Right renal pelvis (tissue), 4 donors: ENCODE results near the gene KCND3. TPM values are rescaled to one million over a fixed set of nuclear protein-coding genes. Genes with fewer than 3 reads are reported as not detected.

Experiments
- DNase-seq, 4 donors: peaks; one replicate each; pipeline ENCODE4 v3.0.0-alpha.2; 2013; ENCODE audit warnings: low read depth in 4 of 4, low spot score in 3 of 4, missing footprints in 1 of 4
- polyA plus RNA-seq, 4 donors: library from polyadenylated mRNA; unstranded; fragments of 120-200 nt; gene quantifications; one replicate each; pipeline ENCODE4 v1.2.1, GENCODE V29; 2013; ENCODE audit not compliant: insufficient read length in 4 of 4

The KCND3 gene
- polyA plus RNA-seq, 4 donors: 0.93 to 1.6 (median 1.3) TPM

- DNase-seq: no peak
Observed at GRCh38 chr1:111855260-111855659, 134.2 kb downstream of the KCND3 start.

- no peak for DNase-seq
Observed at GRCh38 chr1:111852261-111852721, 137.2 kb downstream of the KCND3 start.

GRCh38 chr1:111851552-111851951 is 137.9 kb downstream of the KCND3 start:
- DNase-seq: no peak

GRCh38 chr1:111850109-111850508 is 139.4 kb downstream of the KCND3 start:
- no peak for DNase-seq

GRCh38 chr1:111848852-111849545 is 140.5 kb downstream of the KCND3 start:
- no peak for DNase-seq

- DNase-seq: no peak
Observed at GRCh38 chr1:111847466-111847865, 142.0 kb downstream of the KCND3 start.

GRCh38 chr1:111846842-111847241 is 142.6 kb downstream of the KCND3 start:
- no peak for DNase-seq

GRCh38 chr1:111843177-111843576 is 146.3 kb downstream of the KCND3 start:
- no peak for DNase-seq

GRCh38 chr1:111842411-111842810 is 147.1 kb downstream of the KCND3 start:
- no peak for DNase-seq

- DNase-seq: no peak
Observed at GRCh38 chr1:111841746-111842145, 147.7 kb downstream of the KCND3 start.

GRCh38 chr1:111841189-111841588 is 148.3 kb downstream of the KCND3 start:
- no peak for DNase-seq

- no peak for DNase-seq
Observed at GRCh38 chr1:111837393-111837792, 152.1 kb downstream of the KCND3 start.

- no peak for DNase-seq
Observed at GRCh38 chr1:111836111-111836510, 153.4 kb downstream of the KCND3 start.

GRCh38 chr1:111835514-111835913 is 154.0 kb downstream of the KCND3 start:
- DNase-seq: no peak

- no peak for DNase-seq
Observed at GRCh38 chr1:111834956-111835355, 154.5 kb downstream of the KCND3 start.

- peak in 3 of 4 donors; percentile 7 to 10 (median 7) for DNase-seq
Observed at GRCh38 chr1:111833334-111833733, 156.1 kb downstream of the KCND3 start.

GRCh38 chr1:111832521-111833155 is 156.8 kb downstream of the KCND3 start:
- no peak for DNase-seq

- DNase-seq: no peak
Observed at GRCh38 chr1:111831153-111831552, 158.3 kb downstream of the KCND3 start.

- no peak for DNase-seq
Observed at GRCh38 chr1:111827946-111828345, 161.5 kb downstream of the KCND3 start.

- no peak for DNase-seq
Observed at GRCh38 chr1:111826278-111826677, 163.2 kb downstream of the KCND3 start.

GRCh38 chr1:111825217-111825616 is 164.3 kb downstream of the KCND3 start:
- no peak for DNase-seq

- no peak for DNase-seq
Observed at GRCh38 chr1:111822138-111822537, 167.3 kb downstream of the KCND3 start.
